ENCODE results near the gene OPN3.
"Not testable (repeated sequence)": the region's sequence is repeated elsewhere in the genome, so short reads cannot be mapped to it uniquely, and the experiment has no call there.

- not testable (repeated sequence) for TF ChIP-seq CTCF, POLR2A (IDR thresholded peaks at IDR 0.05)
These were observed 18.8 kb upstream of the OPN3 start for GRCh38 chr1:241659016-241659415.
